Suppressor macrophage treated with lipopolysaccharide for 1 hour (primary cell): ENCODE measurements around the gene ST6GALNAC5.
"Not testable (repeated sequence)": the region's sequence is repeated elsewhere in the genome, so short reads cannot be mapped to it uniquely, and the experiment has no call there.

Experiments used
- DNase-seq, 3 donors: peaks; one replicate each; pipeline ENCODE4 v3.0.0-alpha.2; 2020 to 2022

The ST6GALNAC5 gene

GRCh38 chr1:76939050-76939816 lies 72.0 kb downstream of the ST6GALNAC5 start:
- peak; percentile 12 to 42 (median 41) for DNase-seq

GRCh38 chr1:76939817-76940216 lies 72.5 kb downstream of the ST6GALNAC5 start:
- peak in 1 of 3 donors; percentile 31 for DNase-seq

GRCh38 chr1:76940571-76941335 lies 73.5 kb downstream of the ST6GALNAC5 start:
- no peak for DNase-seq

GRCh38 chr1:76942549-76942948 lies 75.3 kb downstream of the ST6GALNAC5 start:
- no peak for DNase-seq

GRCh38 chr1:76944942-76945341 lies 77.7 kb downstream of the ST6GALNAC5 start:
- no peak for DNase-seq

GRCh38 chr1:76948846-76949245 lies 81.6 kb downstream of the ST6GALNAC5 start:
- no peak for DNase-seq

GRCh38 chr1:76949503-76949902 lies 82.2 kb downstream of the ST6GALNAC5 start:
- DNase-seq, result no peak

GRCh38 chr1:76950306-76950705 lies 83.0 kb downstream of the ST6GALNAC5 start:
- DNase-seq, result no peak

GRCh38 chr1:76951153-76951552 lies 83.9 kb downstream of the ST6GALNAC5 start:
- no peak for DNase-seq

- DNase-seq, result no peak
Measured at GRCh38 chr1:76955652-76956051, 88.4 kb downstream of the ST6GALNAC5 start.

GRCh38 chr1:76957961-76958360 lies 90.7 kb downstream of the ST6GALNAC5 start:
- no peak for DNase-seq

- DNase-seq, result no peak
Measured at GRCh38 chr1:76958828-76959227, 91.5 kb downstream of the ST6GALNAC5 start.

GRCh38 chr1:76959556-76959955 lies 92.3 kb downstream of the ST6GALNAC5 start:
- no peak for DNase-seq

GRCh38 chr1:76961181-76961819 lies 94.0 kb downstream of the ST6GALNAC5 start:
- no peak for DNase-seq

GRCh38 chr1:76961820-76962207 lies 94.5 kb downstream of the ST6GALNAC5 start:
- no peak for DNase-seq

GRCh38 chr1:76981267-76981666 lies 114.0 kb downstream of the ST6GALNAC5 start:
- not testable (repeated sequence) for DNase-seq

GRCh38 chr1:76989976-76990375 lies 122.7 kb downstream of the ST6GALNAC5 start:
- DNase-seq, result no peak

- no peak for DNase-seq
Measured at GRCh38 chr1:76993036-76993435, 125.8 kb downstream of the ST6GALNAC5 start.

- no peak for DNase-seq
Measured at GRCh38 chr1:76998582-76999223, 131.4 kb downstream of the ST6GALNAC5 start.

- DNase-seq, result no peak
Measured at GRCh38 chr1:77007675-77008074, 140.4 kb downstream of the ST6GALNAC5 start.

GRCh38 chr1:77010937-77011336 lies 143.7 kb downstream of the ST6GALNAC5 start:
- no peak for DNase-seq

GRCh38 chr1:77012066-77012465 lies 144.8 kb downstream of the ST6GALNAC5 start:
- no peak for DNase-seq
